SK-N-SH (cell line): ENCODE measurements around the gene HSPB7. TPM values are rescaled to one million over a fixed set of nuclear protein-coding genes. Genes with fewer than 3 reads are reported as not detected.
"Not testable (repeated sequence)": the region's sequence is repeated elsewhere in the genome, so short reads cannot be mapped to it uniquely, and the experiment has no call there.

Source experiments
- CTCF ChIA-PET: fragments of 300-600, 350-600 bp; formaldehyde crosslinking; extraction: SDS; loops from one replicate; lab custom pipeline; 2021; lab: Yijun Ruan, JAX
- POLR2A ChIA-PET: fragments of 350-600 bp; sonication (Branson Sonifier 250); formaldehyde crosslinking; extraction: SDS; loops from one replicate; lab custom pipeline; 2020; ENCODE audit warnings: antibody characterized with exemption, inconsistent platforms; lab: Yijun Ruan, JAX
- DNase-seq: peaks from one replicate; pipeline ENCODE4 v3.0.0; 2012
- H2AFZ ChIP-seq: fragments of 200-600 bp; sonication (generic); 2 replicates; pipeline ENCODE4 v1.8.1; 2016; ENCODE audit warnings: antibody characterized with exemption, mild to moderate bottlenecking, low read depth
- H3F3A ChIP-seq: fragments of 200-600 bp; sonication (generic); replicated peaks from 2 replicates; pipeline ENCODE3; 2016; ENCODE audit warnings: antibody characterized with exemption, mild to moderate bottlenecking; ENCODE audit not compliant: insufficient read depth
- H3K27ac ChIP-seq, 2 experiments: fragments of 200-500 bp in 1 of 2; fragments of 200-600 bp in 1 of 2; sonication (Bioruptor generic) in 1 of 2; sonication (generic), shearing (Covaris generic) in 1 of 2; 2 replicates each; pipeline versions ENCODE4 v1.5.1 to v1.6.1; 2014 to 2016; ENCODE audit warnings: low read depth in 2 of 2, inconsistent platforms in 1 of 2, low read length in 1 of 2, mild to moderate bottlenecking in 1 of 2, mixed read lengths in 1 of 2
- H3K27me3 ChIP-seq: fragments of 200-600 bp; sonication (generic), shearing (Covaris generic); 2 replicates; pipeline ENCODE4 v1.6.1; 2016; ENCODE audit warnings: mixed run types; ENCODE audit not compliant: insufficient read depth
- H3K36me3 ChIP-seq, 2 experiments: fragments of 200-500 bp in 1 of 2; fragments of 200-600 bp in 1 of 2; sonication (Bioruptor generic) in 1 of 2; sonication (generic) in 1 of 2; replicated peaks in 1 of 2; 2 replicates each; pipeline versions ENCODE3 to v1.5.1; 2014 to 2016; ENCODE audit warnings: low read length in 1 of 2, mild to moderate bottlenecking in 1 of 2; ENCODE audit not compliant: insufficient read depth in 2 of 2, control insufficient read depth in 1 of 2
- H3K4me1 ChIP-seq, 2 experiments: fragments of 200-500 bp in 1 of 2; fragments of 200-600 bp in 1 of 2; sonication (Bioruptor generic) in 1 of 2; sonication (generic), shearing (Covaris generic) in 1 of 2; 2 replicates each; pipeline versions ENCODE4 v1.5.1 to v1.6.1; 2014 to 2016; ENCODE audit warnings: low read depth in 1 of 2, low read length in 1 of 2, mixed run types in 1 of 2; ENCODE audit not compliant: insufficient read depth in 2 of 2, control insufficient read depth in 1 of 2
- H3K4me2 ChIP-seq: fragments of 200-600 bp; sonication (generic), shearing (Covaris generic); 2 replicates; pipeline ENCODE4 v1.6.1; 2017; ENCODE audit warnings: mixed run types
- H3K4me3 ChIP-seq, 2 experiments: fragments of 200-500 bp in 1 of 2; fragments of 200-600 bp in 1 of 2; sonication (Bioruptor generic) in 1 of 2; sonication (generic), shearing (Covaris generic) in 1 of 2; 2 replicates each; pipeline versions ENCODE4 v1.5.1 to v1.8.1; 2014 to 2016; ENCODE audit warnings: low read depth in 2 of 2, inconsistent platforms in 1 of 2, low read length in 1 of 2, mild to moderate bottlenecking in 1 of 2, mixed read lengths in 1 of 2, moderate library complexity in 1 of 2
- H3K79me2 ChIP-seq: fragments of 200-600 bp; sonication (generic); 2 replicates; pipeline ENCODE4 v1.8.1; 2017; ENCODE audit warnings: mild to moderate bottlenecking; ENCODE audit not compliant: insufficient read depth
- H3K9ac ChIP-seq: fragments of 200-600 bp; sonication (generic); 2 replicates; pipeline ENCODE4 v1.6.1; 2017; ENCODE audit warnings: mixed run types
- H3K9me2 ChIP-seq: fragments of 200-600 bp; sonication (generic); 2 replicates; pipeline ENCODE4 v1.6.1; 2017; ENCODE audit warnings: mixed run types
- H3K9me3 ChIP-seq: fragments of 200-600 bp; sonication (generic); 2 replicates; pipeline ENCODE4 v1.6.1; 2017; ENCODE audit warnings: mixed run types, mild to moderate bottlenecking, moderate library complexity
- H4K20me1 ChIP-seq: fragments of 200-600 bp; sonication (generic); 2 replicates; pipeline ENCODE4 v1.6.1; 2017; ENCODE audit warnings: mild to moderate bottlenecking, mixed run types; ENCODE audit not compliant: insufficient read depth
- ELF1 ChIP-seq: IDR thresholded peaks from 2 replicates; pipeline ENCODE4 v1.4.0; 2012
- EP300 ChIP-seq, 2 experiments: IDR thresholded peaks; 2 replicates each; pipeline versions ENCODE4 v1.4.0 to v1.6.1; 2012; ENCODE audit warnings: borderline replicate concordance in 1 of 2, low read depth in 1 of 2, low read length in 1 of 2
- MXI1 ChIP-seq: IDR thresholded peaks from 2 replicates; pipeline ENCODE4 v1.6.1; 2012; ENCODE audit warnings: mild to moderate bottlenecking, low read depth, low read length, improper control_type of control experiment
- RAD21 ChIP-seq: IDR thresholded peaks from 2 replicates; pipeline ENCODE4 v1.6.1; 2012; ENCODE audit warnings: mild to moderate bottlenecking, low read length
- RCOR1 ChIP-seq: fragments of 150-350 bp; IDR thresholded peaks from 2 replicates; pipeline ENCODE4 v1.6.1; 2017; ENCODE audit warnings: antibody characterized with exemption, low read length
- RXRA ChIP-seq: IDR thresholded peaks from 2 replicates; pipeline ENCODE4 v1.4.0; 2012; ENCODE audit warnings: low read depth, mild to moderate bottlenecking, borderline replicate concordance
- TAF1 ChIP-seq: IDR thresholded peaks from 2 replicates; pipeline ENCODE4 v1.6.1; 2012; ENCODE audit warnings: low read depth, mild to moderate bottlenecking, low read length, moderate library complexity, borderline replicate concordance
- TCF12 ChIP-seq: IDR thresholded peaks from 2 replicates; pipeline ENCODE4 v1.4.0; 2012
- USF1 ChIP-seq: IDR thresholded peaks from 2 replicates; pipeline ENCODE4 v1.4.0; 2012; ENCODE audit warnings: low read depth, borderline replicate concordance
- USF2 ChIP-seq: fragments of 150-350 bp; IDR thresholded peaks from 2 replicates; pipeline ENCODE4 v1.6.1; 2017; ENCODE audit warnings: antibody characterized with exemption, low read length, low read depth, borderline replicate concordance
- YY1 ChIP-seq: IDR thresholded peaks from 2 replicates; pipeline ENCODE4 v1.4.0; 2012; ENCODE audit warnings: low read depth, mild to moderate bottlenecking
- ZBTB33 ChIP-seq: IDR thresholded peaks from 2 replicates; pipeline ENCODE4 v1.4.0; 2012; ENCODE audit warnings: low read depth, borderline replicate concordance
- WGBS: methylation state at CpG from one replicate; pipeline ENCODE4 v1.1.6; 2017; ENCODE audit warnings: low lambda C conversion rate; 5-methylcytosine and 5-hydroxymethylcytosine counted together
- polyA plus RNA-seq, 3 experiments: library from polyadenylated mRNA; depleted of rRNA; stranded (reverse); fragments of >200 nt; gene quantifications; 2 replicates each; pipeline ENCODE4 v1.2.3, GENCODE V29; 2012
- TF ChIP-seq, protein P1 (sequence below): IDR thresholded peaks from 2 replicates; pipeline ENCODE4 v1.4.0; 2012; ENCODE audit warnings: low read depth

HSPB7 gene
- polyA plus RNA-seq, 1 of the 3 experiments (the other 2 are of a cell fraction) = 0.05 TPM

DNA sequence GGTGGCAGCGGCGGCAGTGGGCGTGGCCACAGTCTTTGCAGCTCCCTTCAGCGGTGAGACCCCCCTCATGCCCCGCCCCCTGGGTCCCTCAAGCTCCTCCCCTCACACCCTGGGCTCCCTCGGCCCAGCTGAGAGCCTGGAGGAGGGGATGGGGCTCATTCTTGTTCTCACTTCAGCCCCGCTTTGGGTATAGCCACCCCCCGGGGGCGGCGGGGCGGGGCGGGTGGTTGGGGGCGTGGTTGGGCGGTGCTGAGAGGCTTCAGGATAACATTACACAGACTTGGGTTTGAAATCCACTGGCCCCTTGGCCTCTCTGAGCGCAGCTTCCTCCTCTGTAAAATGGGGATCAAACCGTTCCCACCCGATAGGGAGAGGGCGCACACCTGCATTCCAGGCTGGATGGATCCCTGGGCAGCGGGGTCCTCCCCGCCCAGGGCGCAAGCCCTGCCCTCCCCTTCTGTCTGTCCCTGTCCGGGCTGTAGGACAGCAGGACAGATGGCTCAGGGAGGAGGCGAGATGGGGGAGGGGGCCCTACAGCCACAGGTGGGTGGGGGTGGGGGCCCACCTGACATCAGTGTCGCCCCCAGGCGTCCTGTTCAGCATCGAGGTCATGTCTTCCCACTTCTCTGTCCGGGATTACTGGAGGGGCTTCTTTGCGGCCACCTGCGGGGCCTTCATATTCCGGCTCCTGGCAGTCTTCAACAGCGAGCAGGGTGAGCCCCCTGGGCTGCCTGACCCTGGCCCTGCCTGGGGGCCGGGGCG is 9.1 kb upstream of the HSPB7 start:
- Histone ChIP-seq H3K4me2 (peak overlapping the region; percentile 59), H3K27me3 (no peaks in the 10 kb centered on the region), H3K9ac (no peak overlapping the region), H3K79me2 (no peaks in the 10 kb centered on the region), H3K9me2 (no peaks in the 10 kb centered on the region), H3K4me1 (peaks cover 0 to 7% of the 10 kb centered on the region in 2 experiments; a peak in 1 of 4 replicates), H2AFZ (0 out of 2 replicates have a peak overlapping the region, but pooled peaks have one; percentile 6), H3F3A (no peaks in the 10 kb centered on the region), H3K27ac (no peak overlapping the region), H3K9me3 (no peaks in the 10 kb centered on the region), H3K36me3 (no peaks in the 10 kb centered on the region), H4K20me1 (no peaks in the 10 kb centered on the region), H3K4me3 (0 out of 4 replicates have a peak overlapping the region, but pooled peaks of 1 of the 2 experiments have one; percentile 5)
- TF ChIP-seq MXI1 = no peak
- no peak for TF ChIP-seq USF2
- TF ChIP-seq RXRA = no peak
- no peak for TF ChIP-seq RCOR1
- no peak for TF ChIP-seq TAF1
- no peak for TF ChIP-seq TCF12
- TF ChIP-seq RAD21 = no peak
- no peak for TF ChIP-seq ZBTB33
- TF ChIP-seq EP300 (IDR thresholded peaks at IDR 0.05; ENCODE audit: borderline replicate concordance in 1 of 2, low read depth in 1 of 2, low read length in 1 of 2) = no peak
- no peak for TF ChIP-seq YY1
- no peak for TF ChIP-seq ELF1
- TF ChIP-seq, protein P1, sequence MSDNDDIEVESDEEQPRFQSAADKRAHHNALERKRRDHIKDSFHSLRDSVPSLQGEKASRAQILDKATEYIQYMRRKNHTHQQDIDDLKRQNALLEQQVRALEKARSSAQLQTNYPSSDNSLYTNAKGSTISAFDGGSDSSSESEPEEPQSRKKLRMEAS = no peak
- TF ChIP-seq USF1 = no peak
- ChIA-PET CTCF (interaction anchor here (1.1 to 2.5 kb wide), 3 partner anchors 17 to 235 kb away, joined by 3 to 14 read pairs (median 3); no protein-coding TSS in a partner anchor), POLR2A (no interaction called here)
- peak; percentile 73 for DNase-seq
- WGBS = 29% methylated on average over 16 of the region's 33 CpGs

- H3F3A ChIP-seq, H3K9ac ChIP-seq, DNase-seq, POLR2A ChIA-PET, H3K4me3 ChIP-seq, H2AFZ ChIP-seq, H3K27me3 ChIP-seq, H3K27ac ChIP-seq, H3K9me2 ChIP-seq, H3K4me2 ChIP-seq, H3K79me2 ChIP-seq, H3K4me1 ChIP-seq, H3K9me3 ChIP-seq, H3K36me3 ChIP-seq, H4K20me1 ChIP-seq: not testable (repeated sequence)
- CTCF ChIA-PET = interaction anchor here (1.1 to 2.5 kb wide), 3 partner anchors 17 to 235 kb away, joined by 3 to 14 read pairs (median 3); no protein-coding TSS in a partner anchor
- WGBS = 68% methylated on average over 10 of the region's 10 CpGs
Measured at GRCh38 chr1:16026302-16026701, 8.5 kb upstream of the HSPB7 start.
